GM21619 (cell line): Measurements from ENCODE around the gene GAS2.

ENCODE experiments used
- ATAC-seq: cut with Tn5 transposase; IDR thresholded peaks from one replicate; pipeline ENCODE4 v1.9.1; 2021; ENCODE audit not compliant: unreplicated experiment

Gene GAS2

DNA sequence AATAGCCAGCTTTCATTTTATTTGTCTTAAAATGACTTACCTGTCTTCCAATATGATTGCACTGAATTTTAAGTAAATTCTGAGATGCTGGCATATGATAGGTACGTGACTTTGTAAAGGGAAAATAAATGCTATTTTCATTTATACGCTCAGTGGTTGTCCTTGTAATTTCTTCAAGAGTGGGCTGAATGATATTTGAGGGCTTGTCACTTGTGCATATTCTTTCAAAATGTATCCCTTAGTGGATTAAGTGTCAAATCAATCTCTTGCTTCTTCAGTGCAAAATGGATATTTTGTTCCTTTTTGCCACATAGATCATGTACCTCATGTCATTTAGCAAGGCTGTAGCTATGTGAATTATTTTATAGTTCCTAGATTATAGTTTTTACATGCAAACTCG lies 56.9 kb downstream of the GAS2 start:
- no peak for ATAC-seq

DNA sequence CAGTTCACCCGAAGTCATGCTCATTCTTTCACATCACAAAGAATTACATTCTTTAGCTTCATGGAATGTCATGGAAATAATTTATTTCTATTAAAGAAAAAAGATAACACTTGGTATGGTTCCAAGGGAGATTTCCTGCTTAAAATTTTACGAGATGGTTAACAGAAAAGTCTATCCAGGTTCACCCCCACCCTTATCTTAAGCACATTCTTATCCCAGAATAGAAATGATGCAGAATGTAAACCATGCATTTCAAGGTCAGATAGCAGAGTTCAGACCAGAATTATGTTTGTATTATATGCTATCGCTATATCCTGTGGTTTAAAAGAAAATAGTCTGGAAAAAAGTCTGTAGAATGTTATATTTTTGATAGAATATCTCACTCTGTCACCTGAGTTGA lies 58.7 kb downstream of the GAS2 start:
- no peak for ATAC-seq

DNA sequence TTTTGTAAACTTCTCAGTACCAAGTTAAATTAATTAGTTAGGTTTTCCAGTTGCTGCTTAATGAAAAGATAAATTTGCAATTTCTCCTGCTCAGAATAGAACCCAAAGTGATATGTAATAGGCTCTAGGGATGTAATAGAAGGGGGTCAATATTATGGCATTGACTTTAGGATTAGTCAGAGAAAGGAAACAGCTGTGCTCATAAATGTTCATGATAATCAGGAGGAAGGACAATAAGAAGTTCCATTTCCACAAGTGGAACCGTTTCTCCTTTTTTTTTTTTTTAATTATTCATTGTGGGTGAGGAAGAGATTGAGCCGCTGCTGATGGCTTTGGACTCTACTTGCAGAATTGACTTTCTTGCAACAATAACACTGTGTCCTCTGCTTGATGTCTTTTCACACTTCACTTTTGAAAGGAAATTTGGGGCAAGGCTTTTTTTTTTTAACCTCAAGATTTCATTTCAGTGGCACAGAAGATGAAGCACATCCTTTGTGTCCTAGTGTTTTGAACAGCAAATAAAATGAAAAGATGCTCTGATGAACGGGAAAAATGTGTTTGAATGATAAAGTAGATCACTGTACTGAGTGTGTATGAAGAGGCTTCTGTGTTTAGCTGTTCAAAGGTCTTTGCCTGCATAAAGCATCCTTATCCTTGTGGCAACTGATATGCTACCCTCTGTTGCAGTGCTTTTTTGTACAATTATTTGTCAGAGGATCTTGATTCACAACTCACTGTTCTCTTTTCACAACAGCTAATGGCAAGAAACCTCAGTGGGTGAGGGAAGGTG lies 62.4 kb downstream of the GAS2 start:
- no peak for ATAC-seq

DNA sequence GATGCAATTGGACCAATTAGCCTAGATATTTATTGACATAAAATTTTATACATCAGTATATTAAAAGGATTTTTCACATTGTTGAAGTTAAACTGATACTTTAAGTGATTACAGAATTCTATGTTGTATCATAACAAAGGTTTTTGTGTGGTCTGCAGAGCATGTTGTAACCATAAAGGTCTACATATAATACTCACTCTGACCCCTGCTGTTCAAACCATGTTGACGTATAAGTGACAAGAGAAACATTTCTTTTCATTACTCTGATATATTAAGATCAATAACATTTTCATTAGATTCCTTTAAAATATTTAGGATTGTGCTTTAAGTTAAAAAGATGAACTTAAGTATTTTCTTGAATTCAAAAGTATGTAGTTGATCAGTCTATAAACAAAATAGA lies 63.9 kb downstream of the GAS2 start:
- ATAC-seq = peak; percentile 53

DNA sequence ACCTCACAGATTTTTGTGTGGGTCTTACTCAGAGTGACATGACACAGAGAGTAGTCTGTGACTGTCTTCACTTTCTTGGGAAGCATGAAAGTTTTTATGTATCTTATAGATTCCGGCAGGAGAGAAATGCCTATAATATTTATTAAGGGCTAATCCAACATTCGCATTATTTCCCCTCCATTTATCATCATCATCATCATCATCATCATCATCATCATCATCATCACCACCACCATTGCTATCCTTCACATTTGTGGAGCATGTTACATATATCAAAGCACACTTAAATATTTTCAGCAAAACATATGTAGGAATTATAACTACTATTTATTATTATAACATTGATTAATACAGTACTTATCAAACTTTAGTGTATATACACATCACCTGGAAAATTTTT lies 66.2 kb downstream of the GAS2 start:
- no peak for ATAC-seq

DNA sequence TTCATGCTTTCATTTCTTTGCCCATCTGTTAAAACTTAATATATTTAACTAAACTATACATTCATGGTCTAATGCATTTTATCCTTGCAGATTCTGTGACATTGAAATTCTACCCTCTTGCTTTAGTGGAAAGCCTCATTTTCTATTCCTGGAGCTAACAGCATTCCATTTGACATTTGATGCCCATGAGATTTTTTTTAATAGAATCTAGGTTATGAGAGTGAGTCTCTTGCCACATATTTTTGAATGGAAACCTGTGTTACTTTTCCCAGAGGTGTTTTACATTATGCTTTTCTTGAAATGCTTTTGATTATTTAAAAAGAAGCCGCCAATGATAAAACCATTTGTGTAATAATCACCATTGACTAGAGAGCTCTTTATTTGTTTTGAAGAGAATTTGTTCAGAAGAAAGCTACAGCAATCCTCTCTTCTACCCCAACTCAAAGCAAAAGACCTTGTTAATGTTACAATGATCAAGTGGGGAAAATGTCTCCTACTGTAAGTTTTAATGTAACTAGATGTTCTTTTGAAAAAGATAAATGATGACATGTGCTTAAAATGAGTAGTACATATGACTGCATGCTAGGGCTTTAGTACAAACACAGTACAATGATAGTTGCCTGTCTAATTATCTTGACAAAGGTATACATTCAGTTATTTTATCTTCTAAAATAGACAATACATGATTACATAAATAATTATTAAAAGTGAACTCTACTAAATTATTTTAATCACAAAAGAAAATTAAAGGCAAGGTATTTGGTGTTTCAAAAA lies 67.3 kb downstream of the GAS2 start:
- ATAC-seq = no peak

DNA sequence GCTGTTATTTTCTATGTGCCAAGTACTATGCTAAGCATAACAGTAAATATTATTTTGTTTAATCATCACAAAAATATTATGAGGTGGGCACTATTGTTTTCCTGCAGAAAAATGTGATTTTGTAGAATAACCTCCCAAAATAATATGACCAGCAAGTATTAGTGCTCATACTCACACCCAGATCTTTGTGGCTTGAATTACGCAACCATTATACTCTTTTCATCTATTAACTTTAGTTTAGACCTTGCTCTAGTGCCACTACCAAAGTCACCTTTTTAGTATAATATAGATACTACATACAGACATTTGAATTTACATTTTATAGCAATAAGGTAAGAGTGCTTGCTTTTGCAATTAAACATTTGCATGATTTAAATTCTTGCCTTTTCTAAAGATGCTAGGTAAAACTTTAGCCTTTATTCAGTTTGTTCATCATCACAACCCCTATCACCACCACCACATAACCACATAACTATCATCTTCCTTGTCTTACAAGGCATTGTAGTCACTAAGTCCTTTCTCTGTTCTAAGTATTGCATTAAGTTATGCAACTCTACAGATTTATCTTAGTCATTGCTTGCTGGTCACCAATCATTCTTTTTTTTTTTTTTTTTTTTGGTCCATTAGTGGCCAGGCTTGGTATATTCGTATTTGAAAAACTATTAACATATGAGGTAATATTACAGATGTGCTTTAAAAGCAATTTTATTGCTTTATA lies 68.4 kb downstream of the GAS2 start:
- no peak for ATAC-seq

DNA sequence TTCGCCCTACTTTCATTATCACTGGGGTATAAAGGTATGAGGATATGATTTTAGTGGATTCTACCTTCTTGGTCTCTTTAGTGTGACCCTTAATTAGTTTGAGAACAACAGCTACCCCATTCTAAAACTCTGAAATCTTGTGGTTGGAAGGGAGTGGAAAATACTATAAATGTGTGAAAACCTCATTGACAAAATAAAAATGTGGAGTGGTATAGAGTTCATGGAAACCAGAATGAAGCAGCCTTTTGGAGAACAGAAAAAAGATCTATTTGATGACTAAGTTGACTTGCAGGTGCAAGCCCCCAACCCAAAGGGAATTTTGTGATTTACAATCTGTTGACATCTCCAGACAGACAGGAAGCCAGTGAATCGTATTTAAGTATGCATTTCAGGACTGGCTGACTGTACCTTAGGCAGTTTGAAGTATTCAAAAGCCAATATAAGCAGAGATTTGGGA lies 75.8 kb downstream of the GAS2 start:
- ATAC-seq = no peak

DNA sequence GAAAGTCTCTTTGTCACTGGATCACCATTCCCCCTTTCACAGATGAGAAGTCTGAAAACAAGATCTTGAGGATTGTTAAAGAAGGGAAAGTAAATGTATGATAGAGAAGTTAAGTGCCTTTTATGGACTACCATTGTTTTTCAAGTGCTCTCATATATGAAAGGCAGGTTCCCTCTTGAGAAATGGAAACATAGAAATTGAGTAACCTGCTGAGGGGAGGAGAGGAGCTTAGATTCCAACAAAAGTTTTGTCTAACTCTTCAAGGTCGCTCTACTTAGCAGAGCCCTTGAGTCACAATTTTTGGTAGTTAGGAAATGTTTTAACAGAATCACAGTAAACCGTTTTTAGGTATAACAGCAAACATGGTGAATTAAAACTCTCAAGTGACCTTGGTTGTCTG lies 83.1 kb downstream of the GAS2 start:
- ATAC-seq = no peak

DNA sequence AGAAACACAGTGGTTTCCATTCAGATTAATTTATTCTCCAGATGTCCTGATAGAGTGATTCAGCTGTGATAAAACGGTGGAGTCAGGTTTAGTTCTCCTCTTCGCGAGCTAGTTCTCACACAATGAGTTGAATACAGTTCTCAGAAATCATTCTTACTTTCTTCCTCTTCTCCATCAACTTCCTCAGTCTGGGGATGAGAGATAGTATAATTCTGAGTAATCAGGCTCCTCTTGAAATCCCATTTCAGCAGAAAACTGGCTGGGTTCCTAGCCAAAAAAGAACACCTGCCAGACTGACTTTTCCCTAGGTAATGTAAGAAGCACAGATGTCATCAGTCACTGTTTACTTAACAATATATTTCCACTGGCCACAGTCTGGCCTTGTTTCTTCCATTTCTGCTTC lies 86.5 kb downstream of the GAS2 start:
- no peak for ATAC-seq

DNA sequence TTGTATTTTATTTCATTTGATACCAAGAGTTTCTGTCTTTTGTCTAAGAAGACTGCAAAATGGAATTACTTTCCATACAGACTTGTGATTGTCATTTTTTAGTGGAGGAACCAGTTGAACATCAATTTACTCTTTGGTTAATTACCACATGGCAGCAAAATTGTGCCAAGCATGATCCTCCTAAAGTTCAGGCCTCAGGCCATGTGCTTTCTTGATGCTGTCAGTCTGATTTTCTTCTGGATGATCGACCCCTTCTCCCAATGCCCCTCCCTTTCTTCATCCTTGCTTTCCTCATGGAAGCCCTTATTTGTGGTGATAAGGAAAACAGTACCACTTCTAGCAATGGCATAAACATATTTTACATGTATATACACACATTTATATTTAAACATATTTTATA lies 87.0 kb downstream of the GAS2 start:
- ATAC-seq = no peak

DNA sequence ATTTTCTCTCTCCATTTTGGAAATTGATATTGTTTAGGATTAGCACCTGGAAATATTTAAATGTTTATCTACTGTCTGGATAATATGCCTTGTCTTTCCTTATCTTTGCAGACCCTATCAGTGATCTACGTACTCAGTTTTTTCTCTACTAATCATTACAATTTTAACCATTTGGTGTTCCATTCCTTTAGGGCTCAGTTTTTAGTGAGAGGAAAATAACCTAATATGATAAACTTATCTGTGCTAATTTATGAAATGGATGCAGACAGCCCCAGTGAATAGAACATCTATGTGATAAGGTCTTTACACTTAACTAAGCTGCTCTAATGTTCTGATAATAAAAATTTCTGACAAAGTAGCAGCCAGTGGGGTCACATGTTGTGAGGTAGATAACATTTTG lies 94.7 kb downstream of the GAS2 start:
- ATAC-seq = no peak

DNA sequence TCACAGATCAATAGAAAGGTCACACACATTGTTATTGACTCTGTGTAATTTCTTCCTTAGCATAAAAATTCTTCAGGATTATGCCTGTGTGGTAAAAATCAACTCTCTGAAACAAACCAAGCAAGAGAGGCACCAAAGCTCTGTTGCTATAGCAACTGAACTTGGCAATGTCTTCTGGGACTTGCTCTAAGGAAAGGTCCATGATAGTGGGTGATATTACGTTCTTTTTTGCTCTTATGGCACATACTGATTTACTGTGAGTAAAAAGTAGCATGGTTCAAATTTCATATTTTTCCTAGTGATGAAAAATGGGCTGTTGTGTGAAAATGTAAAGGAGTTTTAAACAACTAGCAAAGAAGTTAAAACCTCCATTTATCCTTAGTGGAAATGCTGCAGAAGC lies 96.8 kb downstream of the GAS2 start:
- no peak for ATAC-seq

DNA sequence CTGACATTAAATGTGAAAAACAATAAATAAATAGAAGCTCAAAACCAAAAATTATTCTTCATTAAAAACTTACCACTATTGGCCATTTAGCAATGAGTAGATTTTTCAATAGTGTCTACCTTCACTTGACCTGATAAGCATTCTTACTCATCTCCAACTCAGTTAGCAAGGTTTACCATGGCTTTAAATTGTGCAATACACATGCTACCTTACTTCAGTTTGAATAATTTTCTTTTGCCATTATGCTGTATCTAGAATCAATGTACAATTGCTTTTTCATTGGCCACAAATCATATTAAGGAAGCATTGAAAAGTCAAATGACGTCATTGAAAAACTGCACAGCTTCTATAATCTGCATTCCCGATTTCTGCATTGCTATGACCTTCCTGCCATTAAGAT lies 98.3 kb downstream of the GAS2 start:
- ATAC-seq = no peak

DNA sequence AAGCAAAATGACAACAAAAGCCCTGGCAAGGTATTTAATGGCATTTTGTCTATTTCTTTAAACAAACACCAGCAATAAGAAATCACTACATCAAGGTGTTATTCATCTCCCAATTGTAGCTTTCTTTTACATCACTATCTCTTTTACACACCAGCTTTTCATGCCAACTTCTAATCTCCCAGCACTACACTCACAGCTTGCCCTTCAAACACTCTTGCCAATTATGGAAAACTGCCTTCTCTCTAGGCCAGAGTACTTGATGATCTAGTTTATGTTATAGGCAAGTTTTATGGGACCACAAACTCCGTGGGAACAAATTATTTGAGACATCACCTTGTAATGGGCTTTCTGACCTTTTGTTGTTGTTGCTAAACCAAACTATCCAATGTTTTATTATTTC lies 101.9 kb downstream of the GAS2 start:
- ATAC-seq = no peak

DNA sequence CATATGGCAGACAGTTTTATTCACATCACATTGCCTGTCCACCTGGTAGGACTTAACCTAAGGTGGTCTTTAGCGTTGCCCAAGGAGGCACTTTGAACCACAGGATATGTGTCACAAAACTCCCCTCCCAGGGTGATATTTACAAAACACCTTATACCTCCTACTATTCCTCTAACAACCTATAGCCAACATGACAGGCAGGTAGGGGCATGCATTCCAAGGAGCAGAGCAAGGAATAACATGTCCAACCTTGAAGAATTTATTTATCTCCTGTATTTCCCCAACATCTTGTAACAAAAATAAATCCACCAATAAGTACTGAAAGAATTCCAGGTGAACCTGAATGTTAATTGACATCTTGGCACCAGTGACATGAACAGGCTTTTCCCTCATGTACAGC lies 102.7 kb downstream of the GAS2 start:
- no peak for ATAC-seq

DNA sequence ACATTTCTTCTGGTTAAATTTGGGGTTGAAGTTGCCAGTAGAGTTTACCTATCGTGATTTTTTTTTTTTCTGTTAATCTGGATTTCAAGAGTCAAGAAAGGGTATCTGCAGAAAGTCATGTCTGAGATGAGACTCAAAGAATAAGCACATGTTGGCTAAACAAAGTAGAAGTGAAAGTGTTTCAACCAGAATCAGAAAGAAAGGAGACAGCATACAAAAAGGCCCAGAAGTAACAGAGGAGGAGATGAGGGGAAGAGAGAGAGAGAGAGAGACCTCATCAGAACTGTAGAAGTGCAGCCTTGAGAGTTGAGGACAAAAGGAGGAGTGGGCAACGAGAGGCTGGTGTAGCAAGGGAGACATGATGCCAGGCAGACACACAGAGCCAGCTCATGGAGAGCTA lies 108.3 kb downstream of the GAS2 start:
- peak; percentile 71 for ATAC-seq

DNA sequence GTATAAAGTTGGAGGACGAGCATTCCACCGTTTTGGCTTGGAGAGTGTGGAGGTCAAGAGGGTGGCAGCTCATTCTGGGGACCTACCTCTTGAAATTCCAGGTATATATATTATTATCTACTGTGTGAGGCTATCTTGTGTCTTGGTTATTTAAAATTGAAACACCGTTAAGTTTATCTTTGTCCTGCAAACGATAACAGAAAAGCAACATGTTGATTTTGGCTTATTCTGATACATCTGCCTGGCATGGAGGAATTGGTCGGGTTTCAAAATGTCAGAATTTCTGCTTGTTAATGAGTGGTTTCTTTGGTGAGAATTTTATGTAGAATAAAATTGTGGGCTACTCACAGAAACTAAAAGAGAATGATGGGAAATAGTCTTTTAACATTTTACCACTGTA lies 108.8 kb downstream of the GAS2 start:
- ATAC-seq = no peak

DNA sequence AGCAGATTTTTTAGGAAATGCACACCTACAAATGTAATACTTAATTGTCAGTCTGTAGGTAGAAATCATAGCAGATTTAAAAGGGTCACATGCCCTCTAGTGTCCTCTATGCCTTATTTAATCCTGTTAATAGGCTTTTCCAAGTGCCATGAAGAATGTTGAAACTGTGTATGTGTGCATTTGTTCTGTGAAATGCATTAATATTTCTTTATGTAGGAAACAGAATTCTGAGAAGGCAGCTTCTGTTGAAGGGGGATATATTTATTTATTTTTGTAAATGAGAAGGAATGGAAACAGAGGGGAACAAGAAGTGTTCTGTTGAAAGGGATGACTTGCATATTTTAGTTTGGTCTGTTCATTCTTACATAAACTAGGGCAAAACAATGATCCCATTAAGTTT lies 112.2 kb downstream of the GAS2 start:
- no peak for ATAC-seq

DNA sequence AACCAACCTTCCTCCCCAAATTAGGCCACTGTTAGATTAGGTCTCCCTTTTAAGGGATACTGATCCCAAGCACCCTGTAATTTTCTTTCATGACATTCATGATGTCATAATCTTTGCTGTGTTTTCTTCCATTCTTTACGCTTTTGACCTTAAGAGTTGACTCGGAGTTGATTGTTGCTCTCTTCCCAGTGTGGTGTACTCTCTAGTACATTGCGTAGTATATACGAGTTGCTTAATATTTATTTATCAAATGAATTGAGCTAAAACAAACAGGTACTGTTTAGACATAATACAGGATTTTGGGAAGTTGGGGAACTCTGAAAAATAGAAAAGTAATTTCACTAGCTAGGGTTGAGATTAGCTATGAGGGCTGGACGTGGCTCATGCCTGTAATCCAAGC lies 113.4 kb downstream of the GAS2 start:
- ATAC-seq = no peak

DNA sequence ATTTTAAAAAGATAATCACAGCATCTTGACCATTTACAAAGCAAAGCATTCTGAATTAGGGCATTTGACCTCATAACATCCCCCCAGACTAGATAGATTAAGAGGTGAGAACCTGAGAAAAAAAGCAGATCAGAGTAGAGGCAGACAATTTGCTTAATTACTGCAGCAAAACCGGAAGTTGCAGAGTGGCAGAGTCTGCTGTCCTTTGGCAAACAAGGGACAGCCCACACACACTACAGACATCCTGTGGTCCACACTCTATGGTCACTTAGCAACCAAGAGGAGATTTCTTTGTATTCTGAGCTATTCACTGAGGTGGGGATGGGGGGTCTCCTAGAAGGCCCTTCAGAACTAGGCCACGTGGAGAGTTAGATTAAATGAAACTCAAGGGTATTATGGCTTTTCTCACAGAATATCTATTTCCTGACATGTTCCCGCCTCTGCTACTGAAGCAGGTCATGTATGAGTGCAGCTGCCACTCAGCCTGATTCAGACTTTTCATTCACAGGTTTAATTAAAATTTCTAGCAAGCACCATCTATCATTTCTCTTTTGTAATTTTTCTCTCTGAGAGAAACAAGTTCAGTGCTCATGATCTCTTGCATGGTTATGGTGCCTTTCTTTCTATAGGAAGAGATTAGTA lies 114.7 kb downstream of the GAS2 start:
- peak; percentile 93 for ATAC-seq
